Suprapubic skin (tissue), 4 donors: Measurements from ENCODE around the gene PAX5.

Experiments
- CTCF ChIP-seq, 2 donors: fragments of 200-600 bp in 1 of 2; fragments of 450-650 bp in 1 of 2; sonication (generic) in 1 of 2; IDR thresholded peaks; one replicate each; pipeline ENCODE4 v1.5.1; 2016 to 2019; ENCODE audit warnings: antibody characterized with exemption in 2 of 2, mild to moderate bottlenecking in 1 of 2, moderate library complexity in 1 of 2
- EP300 ChIP-seq: sonication (generic); formaldehyde crosslinking; IDR thresholded peaks from one replicate; pipeline ENCODE4 v1.6.1; 2017; ENCODE audit warnings: antibody characterized with exemption
- POLR2A ChIP-seq, 2 donors: fragments of 450-650 bp; IDR thresholded peaks; one replicate each; pipeline ENCODE4 v1.6.1; 2017; ENCODE audit warnings: antibody characterized with exemption in 2 of 2, mild to moderate bottlenecking in 2 of 2, moderate library complexity in 2 of 2
- POLR2AphosphoS5 ChIP-seq, 3 donors: sonication (generic); formaldehyde crosslinking; IDR thresholded peaks; one replicate each; pipeline ENCODE4 v1.6.1; 2017; ENCODE audit warnings: antibody characterized with exemption in 3 of 3

DNA sequence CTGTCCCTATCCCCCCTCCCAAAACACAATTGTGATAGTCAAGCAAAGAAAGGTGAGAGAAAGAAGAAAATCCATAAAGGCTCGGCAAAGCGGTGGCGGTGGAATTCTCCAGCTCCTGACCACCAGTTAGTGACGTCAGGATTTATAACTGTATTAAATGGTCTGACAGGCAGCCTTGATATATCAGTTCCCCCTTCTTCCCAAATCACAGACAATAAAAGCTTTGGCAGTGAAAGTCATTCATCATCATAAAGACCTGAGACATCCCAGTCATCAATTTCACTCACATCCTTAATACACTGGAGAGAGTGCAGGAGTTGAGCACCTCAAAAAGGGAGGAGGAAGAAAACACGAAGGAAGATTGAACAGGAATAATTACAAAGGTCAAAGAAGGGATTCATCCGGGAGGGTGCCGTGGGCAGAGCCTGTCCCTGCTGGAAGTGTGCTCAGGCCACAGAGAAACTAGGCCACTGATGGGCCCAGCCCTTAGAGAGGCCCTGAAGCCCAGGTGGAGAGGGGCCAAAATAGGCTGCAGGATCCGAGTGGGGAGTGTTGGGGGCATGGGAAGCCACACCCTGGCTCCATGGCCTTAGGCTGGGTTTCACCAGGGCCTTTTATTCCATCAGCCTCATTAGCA is 131.9 kb downstream of the PAX5 start:
- TF ChIP-seq CTCF (IDR thresholded peaks at IDR 0.05) (no peak), POLR2AphosphoS5 (IDR thresholded peaks at IDR 0.05) (no peak), EP300 (no peak), POLR2A (IDR thresholded peaks at IDR 0.05) (no peak)
